Measurements from ENCODE around the gene THSD4.

The THSD4 gene

GRCh38 chr15:71603379-71603778, 488.1 kb downstream of the THSD4 start:
- no peak for DNase-seq

GRCh38 chr15:71607383-71607782, 492.1 kb downstream of the THSD4 start:
- DNase-seq = no peak

DNA sequence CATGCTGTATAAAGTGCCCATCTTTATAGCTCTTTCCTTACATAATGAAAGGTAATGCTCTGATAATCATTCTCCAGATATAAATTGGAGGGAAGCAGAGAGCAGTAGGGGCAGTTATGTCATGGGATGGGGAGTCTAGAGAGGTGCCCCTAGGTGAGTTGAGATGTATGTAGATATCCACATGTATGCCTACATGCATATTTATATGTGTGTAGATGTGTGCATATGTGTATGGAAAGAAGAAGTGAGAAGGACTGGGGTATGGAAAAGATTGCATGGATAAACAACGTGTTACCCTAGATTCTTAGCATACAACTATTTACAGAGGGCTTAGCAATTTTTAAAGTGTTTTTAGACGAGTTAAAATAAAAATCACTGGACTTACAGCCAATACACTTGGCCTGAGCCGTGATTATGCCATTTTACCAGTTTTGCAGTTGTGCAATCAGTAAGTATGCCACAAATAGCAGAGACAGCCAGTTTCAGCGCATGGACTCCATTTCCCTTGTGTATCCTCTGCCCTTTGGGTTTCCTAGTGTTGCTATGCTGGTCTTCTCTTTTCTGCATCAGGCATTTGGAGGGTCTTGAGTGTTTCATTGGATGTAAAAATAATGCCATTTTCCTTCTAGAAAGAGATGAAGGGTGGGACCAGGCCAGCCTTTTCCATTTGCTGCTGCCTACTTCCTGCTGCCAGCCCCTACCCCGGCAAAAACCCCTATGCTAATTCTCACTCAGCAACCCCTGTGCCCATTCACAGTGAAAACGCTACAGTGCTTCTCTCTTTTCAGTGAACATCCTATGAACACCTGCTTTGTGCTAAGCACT, 495.7 kb downstream of the THSD4 start:
- DNase-seq = no peak

DNA sequence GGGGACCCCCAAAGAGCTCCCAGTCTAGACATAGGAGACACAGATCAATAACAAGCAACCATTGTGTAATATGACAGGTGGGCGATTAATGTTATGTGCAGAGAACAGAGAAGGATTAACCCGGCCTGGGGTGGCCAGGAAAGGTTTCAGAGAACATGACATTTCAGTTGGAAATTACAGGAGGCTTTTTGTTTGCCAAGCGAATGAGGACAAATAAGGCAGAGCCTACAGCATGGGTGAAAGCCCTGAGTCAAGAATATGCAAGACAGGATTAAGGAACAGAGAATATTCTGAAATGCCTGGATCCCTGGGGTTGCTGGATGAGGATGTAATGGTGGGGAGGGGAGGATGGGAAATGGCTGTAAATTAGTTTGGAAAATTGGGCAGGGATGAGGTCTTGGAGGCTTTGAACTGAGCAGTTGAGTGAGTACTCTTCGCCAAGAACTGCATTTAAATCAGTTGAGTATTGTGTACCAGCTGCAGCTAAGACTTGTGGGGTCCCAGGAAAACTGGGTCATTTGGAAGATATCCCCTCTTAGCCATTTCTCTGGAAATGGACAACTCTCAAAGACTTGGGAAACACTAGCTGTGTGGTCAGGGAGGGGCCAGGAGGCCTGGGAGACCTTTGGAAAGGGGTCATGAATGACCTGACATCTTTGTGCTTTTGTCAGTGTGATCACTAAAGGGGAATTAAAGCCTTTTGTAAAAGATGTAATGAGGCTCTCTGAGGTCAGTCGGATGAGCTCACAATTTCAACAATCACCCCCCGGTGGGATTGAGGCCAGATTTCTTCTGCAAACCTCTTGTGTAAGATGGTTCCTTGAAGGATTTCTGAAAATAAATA, 496.5 kb downstream of the THSD4 start:
- no peak for DNase-seq

DNA sequence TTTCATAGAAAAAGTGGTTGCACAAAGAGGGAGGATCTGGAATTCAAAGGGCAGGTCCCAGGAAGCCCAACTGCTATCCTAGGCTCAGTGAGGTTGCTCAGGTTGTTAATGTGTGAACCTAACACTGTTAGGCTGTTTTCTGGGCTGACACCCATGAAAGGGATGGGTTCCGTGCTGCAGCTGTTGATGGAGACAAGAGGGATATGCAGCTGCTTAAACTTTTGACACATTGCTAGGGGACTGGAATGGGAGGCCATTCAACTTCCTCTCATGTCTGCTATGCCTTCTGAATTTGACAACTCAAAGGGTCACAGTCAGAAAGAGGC, 497.1 kb downstream of the THSD4 start:
- peak; percentile 38 for DNase-seq

DNA sequence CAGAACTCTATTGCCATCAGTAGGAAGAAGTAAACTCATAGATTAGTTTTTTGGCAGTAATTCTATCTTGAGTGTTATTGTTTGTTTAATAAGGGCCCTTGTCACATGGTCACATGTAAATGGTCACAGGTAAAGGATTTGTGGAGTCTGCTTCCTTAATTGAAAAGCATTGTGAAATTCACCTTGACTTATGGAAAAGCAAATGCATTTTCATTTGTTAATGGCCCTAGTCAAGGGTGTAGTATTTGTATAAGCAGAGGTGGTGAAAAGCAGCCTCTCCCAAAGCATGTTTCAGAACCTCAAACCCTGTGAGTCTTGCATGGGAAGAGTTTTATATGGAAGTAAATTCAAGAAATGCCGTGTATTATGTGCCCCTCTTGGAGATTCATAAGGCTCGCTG, 497.6 kb downstream of the THSD4 start:
- DNase-seq = peak; percentile 38

DNA sequence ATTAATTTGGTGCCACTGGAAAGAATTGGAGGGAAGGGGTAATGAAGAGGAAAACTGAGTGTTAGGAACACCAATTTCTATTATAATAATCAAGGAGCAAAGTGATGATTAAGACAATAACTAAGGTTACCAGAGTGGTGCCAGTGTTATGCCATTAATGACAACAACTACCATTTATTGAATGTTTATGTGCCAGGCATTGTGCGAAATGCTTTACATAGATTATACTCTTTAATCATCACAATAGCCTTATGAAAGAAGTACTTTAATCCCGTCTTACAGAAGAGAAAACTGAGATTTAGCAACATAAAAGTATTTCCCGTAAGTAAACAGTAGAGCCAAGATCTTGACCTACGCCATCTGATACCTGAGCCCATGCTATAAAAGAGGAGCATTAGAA, 507.8 kb downstream of the THSD4 start:
- no peak for DNase-seq

GRCh38 chr15:71626596-71627088, 511.4 kb downstream of the THSD4 start:
- DNase-seq = no peak

DNA sequence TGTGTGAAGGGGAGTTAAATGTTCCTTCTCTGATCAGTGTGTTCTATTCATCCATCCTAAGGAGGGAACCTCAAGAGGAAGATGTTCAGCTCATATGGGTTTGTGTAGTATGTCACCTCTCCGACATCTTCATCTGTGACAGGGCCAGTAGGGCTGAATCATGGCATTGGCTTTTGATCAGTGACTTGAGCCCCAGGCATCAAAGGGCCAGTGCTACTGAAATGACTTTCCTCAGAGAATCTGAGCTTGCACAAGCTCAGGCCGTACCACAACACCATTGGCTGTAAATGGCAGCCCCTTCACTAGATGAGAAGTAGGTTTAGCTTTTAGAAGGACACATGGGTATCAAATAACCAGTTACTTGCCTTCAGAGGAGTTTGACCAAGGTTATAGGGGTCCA, 511.9 kb downstream of the THSD4 start:
- DNase-seq = no peak

DNA sequence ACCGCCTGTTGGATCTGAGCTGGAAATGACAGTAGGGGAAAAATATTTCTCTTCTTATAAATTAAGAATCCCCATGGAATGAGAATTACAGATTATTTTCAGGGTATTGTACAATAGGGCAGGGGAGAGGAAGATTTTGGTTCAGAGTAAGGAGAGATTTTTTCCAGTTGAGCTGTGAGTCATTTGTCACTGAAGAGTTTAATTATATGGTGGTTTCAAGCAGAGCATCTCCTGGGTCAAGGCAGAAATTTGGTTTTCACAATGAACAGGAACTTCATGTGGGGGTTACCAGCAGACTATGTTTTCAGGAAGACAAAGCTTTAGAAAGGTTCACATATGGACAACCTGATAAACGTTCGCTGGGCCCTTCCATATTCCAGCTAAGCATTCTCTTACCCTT, 512.3 kb downstream of the THSD4 start:
- DNase-seq = no peak

DNA sequence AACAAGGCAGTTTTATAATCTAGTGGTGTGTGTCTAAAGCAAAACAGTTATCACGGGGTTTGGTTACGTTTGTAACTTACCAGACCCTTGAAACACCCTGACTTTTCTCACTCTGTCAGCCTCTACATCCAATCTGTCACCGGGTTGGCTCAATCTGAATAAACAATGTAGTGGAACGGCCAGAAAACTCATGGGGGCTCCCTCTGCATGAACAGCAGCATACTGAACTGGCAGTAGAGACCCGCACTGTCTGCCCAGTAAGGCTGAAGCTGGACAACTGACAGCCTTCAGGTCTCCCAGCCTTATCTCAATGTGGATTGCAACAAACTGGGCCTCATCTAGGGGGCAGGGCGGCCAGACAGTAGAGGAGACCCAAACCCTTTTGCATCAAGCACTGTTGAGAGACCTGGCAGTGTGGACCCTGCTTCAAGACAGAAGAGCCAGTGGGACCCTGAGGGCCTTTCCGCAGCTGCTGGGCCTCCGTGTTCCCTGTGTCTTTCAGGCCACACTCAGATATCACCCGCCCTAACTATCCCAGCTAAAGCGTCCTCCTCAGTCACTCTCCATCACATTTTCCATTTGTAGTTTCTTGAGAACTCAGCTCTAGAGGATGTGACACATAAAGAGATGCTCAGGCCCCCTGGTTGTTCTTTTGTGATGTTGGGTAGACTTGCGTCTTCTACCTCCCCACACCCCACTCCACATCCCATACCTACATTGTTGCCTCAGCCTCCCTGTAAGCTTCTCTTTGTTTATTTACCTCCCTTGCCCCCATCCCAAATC, 513.9 kb downstream of the THSD4 start:
- no peak for DNase-seq

- no peak for DNase-seq
These were observed 514.7 kb downstream of the THSD4 start for GRCh38 chr15:71629781-71630474.

GRCh38 chr15:71630475-71630809, 515.2 kb downstream of the THSD4 start:
- no peak for DNase-seq

- DNase-seq = no peak
These were observed 517.4 kb downstream of the THSD4 start for GRCh38 chr15:71632576-71633195.

- DNase-seq = peak; percentile 56
These were observed 519.7 kb downstream of the THSD4 start for GRCh38 chr15:71634820-71635560.

DNA sequence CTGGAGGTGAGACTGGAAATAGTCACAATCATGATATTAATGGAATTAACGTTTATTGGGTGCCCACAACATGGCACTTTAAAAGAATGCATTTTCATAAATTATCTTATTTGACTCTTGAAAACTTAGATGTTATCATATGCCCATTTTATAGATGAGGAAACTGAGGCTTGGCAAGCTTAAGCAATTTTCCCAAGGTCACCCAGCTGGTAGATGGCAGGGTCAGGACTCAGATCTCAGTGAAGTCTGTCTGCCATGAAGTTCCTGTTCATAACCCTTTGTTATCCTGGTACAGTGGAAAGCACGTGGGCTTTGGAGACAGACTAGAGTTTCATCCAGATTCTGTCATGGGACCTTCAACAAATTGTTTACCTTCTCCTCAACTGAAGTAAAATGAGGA, 520.5 kb downstream of the THSD4 start:
- DNase-seq = no peak

- DNase-seq = no peak
These were observed 523.6 kb downstream of the THSD4 start for GRCh38 chr15:71638876-71639275.

- no peak for DNase-seq
These were observed 524.2 kb downstream of the THSD4 start for GRCh38 chr15:71639471-71639870.

DNA sequence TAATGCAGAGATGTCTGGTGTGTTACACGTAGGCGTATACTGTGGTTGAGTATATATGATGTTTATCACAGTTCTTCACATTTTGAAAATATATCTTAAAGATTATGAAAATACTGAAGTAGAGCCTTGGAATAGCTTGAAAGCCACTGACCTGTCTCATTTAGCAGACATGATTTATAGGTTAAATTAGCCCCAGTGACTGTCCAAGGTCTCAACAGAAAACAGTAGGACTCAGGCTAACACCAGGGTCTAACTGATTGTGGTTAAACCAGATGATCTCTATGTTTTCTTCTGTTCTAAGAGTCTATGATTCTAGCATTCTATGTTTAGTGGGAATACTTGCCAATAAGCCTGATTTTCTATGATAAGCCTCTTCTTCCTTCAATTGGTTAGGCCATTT, 528.6 kb downstream of the THSD4 start:
- DNase-seq = no peak

- DNase-seq = no peak
These were observed 531.7 kb downstream of the THSD4 start for GRCh38 chr15:71646767-71647486.

DNA sequence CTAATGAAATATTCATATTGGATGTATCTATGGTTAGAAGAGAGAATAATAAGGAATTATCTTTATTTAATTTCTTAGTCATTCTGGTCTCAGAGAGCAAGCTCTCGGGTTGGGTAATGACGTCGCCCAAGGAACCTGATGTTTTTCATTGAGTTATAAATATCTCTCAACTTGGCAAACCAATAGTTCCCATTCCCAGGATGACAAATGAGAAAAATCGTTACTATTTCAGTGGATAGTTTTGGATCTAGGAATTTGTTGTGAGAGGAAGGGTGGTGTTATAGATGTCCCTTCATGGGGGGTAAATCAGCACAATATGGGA, 532.2 kb downstream of the THSD4 start:
- no peak for DNase-seq
